GM18870 (cell line): ENCODE data around the gene MBNL3.
"Not testable (repeated sequence)": the region's sequence is repeated elsewhere in the genome, so short reads cannot be mapped to it uniquely, and the experiment has no call there.

Experiments used
- ATAC-seq: cut with Tn5 transposase; IDR thresholded peaks from one replicate; pipeline ENCODE4 v1.9.1; 2021; ENCODE audit warnings: moderate library complexity; ENCODE audit not compliant: unreplicated experiment

The MBNL3 gene

GRCh38 chrX:132480581-132481203 lies 8.1 kb downstream of the MBNL3 start:
- ATAC-seq = peak; percentile 85

- no peak for ATAC-seq
These were observed 14.1 kb downstream of the MBNL3 start for GRCh38 chrX:132474544-132475248.

GRCh38 chrX:132472397-132472796 lies 16.4 kb downstream of the MBNL3 start:
- no peak for ATAC-seq

- ATAC-seq = no peak
These were observed 18.0 kb downstream of the MBNL3 start for GRCh38 chrX:132470831-132471230.

GRCh38 chrX:132470179-132470578 lies 18.7 kb downstream of the MBNL3 start:
- ATAC-seq = no peak

- ATAC-seq = no peak
These were observed 20.4 kb downstream of the MBNL3 start for GRCh38 chrX:132468454-132468853.

- ATAC-seq = no peak
These were observed 20.8 kb downstream of the MBNL3 start for GRCh38 chrX:132467989-132468388.

- no peak for ATAC-seq
These were observed 21.8 kb downstream of the MBNL3 start for GRCh38 chrX:132467026-132467425.

- ATAC-seq = no peak
These were observed 25.4 kb downstream of the MBNL3 start for GRCh38 chrX:132463411-132463810.

- ATAC-seq = no peak
These were observed 27.0 kb downstream of the MBNL3 start for GRCh38 chrX:132461886-132462285.

GRCh38 chrX:132452911-132453550 lies 35.8 kb downstream of the MBNL3 start:
- no peak for ATAC-seq

GRCh38 chrX:132445909-132446308 lies 42.9 kb downstream of the MBNL3 start:
- ATAC-seq = not testable (repeated sequence)

GRCh38 chrX:132444936-132445335 lies 43.9 kb downstream of the MBNL3 start:
- ATAC-seq = no peak

- no peak for ATAC-seq
These were observed 45.4 kb downstream of the MBNL3 start for GRCh38 chrX:132443196-132444135.

- no peak for ATAC-seq
These were observed 46.1 kb downstream of the MBNL3 start for GRCh38 chrX:132442691-132443090.

GRCh38 chrX:132435222-132435621 lies 53.6 kb downstream of the MBNL3 start:
- ATAC-seq = no peak

GRCh38 chrX:132433551-132433950 lies 55.3 kb downstream of the MBNL3 start:
- ATAC-seq = no peak

GRCh38 chrX:132433001-132433400 lies 55.8 kb downstream of the MBNL3 start:
- ATAC-seq = no peak

GRCh38 chrX:132428896-132429295 lies 59.9 kb downstream of the MBNL3 start:
- no peak for ATAC-seq

- peak; percentile 34 for ATAC-seq
These were observed 62.0 kb downstream of the MBNL3 start for GRCh38 chrX:132426695-132427281.
